ENCODE data around the gene IGFLR1. TPM values are rescaled to one million over a fixed set of nuclear protein-coding genes. Genes with fewer than 3 reads are reported as not detected.
A peak's percentile ranks its signal among the peaks of the same experiment; 100 is the strongest.

The IGFLR1 gene
- total and polyA plus RNA-seq, 2 of the 8 experiments (the other 6 are each of a cell fraction or from before 2014, with no cell fraction given): 8.4 to 28.9 TPM

GRCh38 chr19:35741203-35741515 lies 1.1 kb downstream of the IGFLR1 start:
- H3K27ac ChIP-seq (ENCODE audit: low read depth, low read length): peak overlapping the region; percentile 69; the same call in 1 of the 2 replicates
- no peak overlapping the region for H2BK20ac ChIP-seq (ENCODE audit: low read length)
- DNase-seq (ENCODE audit: low read depth in 1 of 2, low spot score in 2 of 2) (no peak), FAIRE-seq (no peak)
- TF ChIP-seq KDM1A (IDR thresholded peaks at IDR 0.05; ENCODE audit: borderline replicate concordance, low read length) (0 out of 2 replicates have a peak, but pooled peaks have one; percentile 5), POLR2A (IDR thresholded peaks at IDR 0.05; ENCODE audit: control extremely low read depth in 1 of 2, low read depth in 2 of 2, low read length in 2 of 2) (no peak), ASH2L (IDR thresholded peaks at IDR 0.05; ENCODE audit: low read length) (peak; percentile 5)
- H4K91ac ChIP-seq (replicated peaks; ENCODE audit: insufficient read length, low read length): no peak overlapping the region
- 1% methylated on average over 12 of the region's 12 CpGs; no CpG with 5 or more reads in 1 of the 2 experiments for WGBS, 2 experiments (ENCODE audit: extremely low coverage in 1 of 2, insufficient coverage in 1 of 2, insufficient read length in 1 of 2, insufficient replicate concordance in 2 of 2, low coverage in 1 of 2, low lambda C conversion rate in 2 of 2, missing lambda C conversion rate in 1 of 2)
- POLR2A ChIA-PET (ENCODE audit: partially characterized antibody): interaction anchor here (0.8 to 7.6 kb wide), 16 partner anchors 10 to 246 kb away, joined by 3 to 54 read pairs (median 4); partner anchors contain the start of genes APLP1 and HSPB6
- H3K36me3 ChIP-seq (ENCODE audit: control insufficient read depth in 2 of 4, insufficient read depth in 4 of 4, low read length in 3 of 4): peaks cover 8 to 18% (median 13%) of the 10 kb centered on the region in 4 experiments; a peak in 5 of 8 replicates
- no peaks in the 10 kb centered on the region for H3K27me3 ChIP-seq (replicated peaks in 1 of 4; ENCODE audit: control insufficient read depth in 3 of 4, extremely low read depth in 1 of 4, insufficient read depth in 3 of 4, low read length in 3 of 4)
- H2BK5ac ChIP-seq (ENCODE audit: low read depth, low read length): no peak overlapping the region
- H3K79me1 ChIP-seq (ENCODE audit: low read depth, low read length): no peaks in the 10 kb centered on the region; the same call in none of the 2 replicates
- no peak overlapping the region for H3K23ac ChIP-seq (ENCODE audit: insufficient read length)
- H2BK120ac ChIP-seq (replicated peaks; ENCODE audit: low read depth, low read length): no peak overlapping the region
- peaks cover 0 to 6% (median 3%) of the 10 kb centered on the region in 4 experiments; a peak in 3 of 7 replicates for H3K4me1 ChIP-seq (replicated peaks in 1 of 4; ENCODE audit: control insufficient read depth in 3 of 4, insufficient read depth in 4 of 4, low read length in 3 of 4)
- H4K20me1 ChIP-seq (replicated peaks in 1 of 2; ENCODE audit: control insufficient read depth in 1 of 2, insufficient read depth in 2 of 2, low read length in 2 of 2): peaks cover 0 to 9% of the 10 kb centered on the region in 2 experiments
- CTCF ChIA-PET (ENCODE audit: partially characterized antibody): interaction anchor here (0.9 to 8.9 kb wide), 10 partner anchors 9 to 137 kb away, joined by 3 to 80 read pairs (median 4); no protein-coding TSS in a partner anchor
- no peak overlapping the region for H2BK12ac ChIP-seq (ENCODE audit: low read depth, low read length)
- H3K18ac ChIP-seq (ENCODE audit: extremely low read depth, low read length): peak overlapping the region; percentile 83
- peak overlapping the region; percentile 44 for H3K56ac ChIP-seq (replicated peaks; ENCODE audit: insufficient read length, low read depth, low read length)
- no peak overlapping the region for H2AK5ac ChIP-seq (ENCODE audit: low read depth, low read length)
- no peak overlapping the region for H2BK15ac ChIP-seq (ENCODE audit: low read length)
- peak overlapping the region; percentile 81 for H4K5ac ChIP-seq (ENCODE audit: insufficient read length, low read depth, low read length)
- H3K9ac ChIP-seq (replicated peaks in 1 of 4; ENCODE audit: extremely low read depth in 1 of 4, low read depth in 3 of 4, low read length in 3 of 4): peak overlapping the region in 2 of 4 experiments; percentile 51 to 64; a peak in 4 of 7 replicates
- H2AFZ ChIP-seq (ENCODE audit: low read length): no peak overlapping the region
- H3K9me3 ChIP-seq (ENCODE audit: insufficient read depth in 2 of 2, low read depth in 1 of 2, low read length in 1 of 2): no peaks in the 10 kb centered on the region
- peak overlapping the region; percentile 70 to 78 for H3K4me2 ChIP-seq (ENCODE audit: insufficient read depth in 1 of 2, low read depth in 2 of 2, low read length in 2 of 2)
- peaks cover 17% of the 10 kb centered on the region; the same call in 1 of the 2 replicates for H3K23me2 ChIP-seq (ENCODE audit: low read depth, low read length)
- peak overlapping the region; percentile 36 to 86 (median 77) for H3K4me3 ChIP-seq (ENCODE audit: extremely low read depth in 1 of 4, insufficient read depth in 2 of 4, low read depth in 3 of 4, low read length in 4 of 4)
- no peak overlapping the region for H3K14ac ChIP-seq (ENCODE audit: insufficient read length)
- H4K8ac ChIP-seq (ENCODE audit: extremely low read depth, insufficient read depth, low read length): no peak overlapping the region
- peaks cover 0 to 2% of the 10 kb centered on the region in 2 experiments; a peak in 1 of 4 replicates for H3K79me2 ChIP-seq (ENCODE audit: control insufficient read depth in 1 of 2, insufficient read depth in 2 of 2, low read length in 2 of 2)
- peak overlapping the region; percentile 69 for H3K4ac ChIP-seq (replicated peaks; ENCODE audit: insufficient read length, low read depth, low read length)

All from H1 (cell line).